ENCODE data around the gene PRKCH.

PRKCH gene

GRCh38 chr14:61368781-61369453, 47.5 kb downstream of the PRKCH start:
- DNase-seq = no peak

GRCh38 chr14:61369454-61369810, 48.1 kb downstream of the PRKCH start:
- no peak for DNase-seq

- no peak for DNase-seq
Observed at GRCh38 chr14:61372379-61372778, 51.0 kb downstream of the PRKCH start.

- DNase-seq = no peak
Observed at GRCh38 chr14:61372842-61373555, 51.6 kb downstream of the PRKCH start.

- no peak for DNase-seq
Observed at GRCh38 chr14:61374284-61374683, 52.9 kb downstream of the PRKCH start.

- no peak for DNase-seq
Observed at GRCh38 chr14:61375218-61375617, 53.8 kb downstream of the PRKCH start.

GRCh38 chr14:61376314-61376713, 54.9 kb downstream of the PRKCH start:
- DNase-seq = no peak

GRCh38 chr14:61377749-61378148, 56.4 kb downstream of the PRKCH start:
- no peak for DNase-seq

- DNase-seq = no peak
Observed at GRCh38 chr14:61379639-61380184, 58.3 kb downstream of the PRKCH start.

GRCh38 chr14:61380984-61381383, 59.6 kb downstream of the PRKCH start:
- no peak for DNase-seq

- no peak for DNase-seq
Observed at GRCh38 chr14:61381553-61381952, 60.2 kb downstream of the PRKCH start.

- DNase-seq = no peak
Observed at GRCh38 chr14:61382842-61383241, 61.5 kb downstream of the PRKCH start.

GRCh38 chr14:61385002-61385685, 63.8 kb downstream of the PRKCH start:
- peak; percentile 45 for DNase-seq

GRCh38 chr14:61386173-61386772, 64.9 kb downstream of the PRKCH start:
- DNase-seq = no peak

GRCh38 chr14:61387076-61387475, 65.7 kb downstream of the PRKCH start:
- no peak for DNase-seq

- DNase-seq = peak; percentile 39
Observed at GRCh38 chr14:61388173-61388975, 67.0 kb downstream of the PRKCH start.

- peak; percentile 29 for DNase-seq
Observed at GRCh38 chr14:61388976-61389576, 67.7 kb downstream of the PRKCH start.

GRCh38 chr14:61391119-61391518, 69.7 kb downstream of the PRKCH start:
- DNase-seq = no peak

GRCh38 chr14:61392297-61392696, 70.9 kb downstream of the PRKCH start:
- DNase-seq = no peak

GRCh38 chr14:61394542-61394941, 73.2 kb downstream of the PRKCH start:
- DNase-seq = no peak

GRCh38 chr14:61395115-61395725, 73.8 kb downstream of the PRKCH start:
- no peak for DNase-seq

- DNase-seq = no peak
Observed at GRCh38 chr14:61396279-61396678, 74.9 kb downstream of the PRKCH start.
